HepG2 (cell line): ENCODE data around the gene FAM3B. TPM values are rescaled to one million over a fixed set of nuclear protein-coding genes. Genes with fewer than 3 reads are reported as not detected.
A peak's percentile ranks its signal among the peaks of the same experiment; 100 is the strongest.

Experiments used
- AGO1 ChIP-seq: fragments of 200-400 bp; formaldehyde crosslinking; IDR thresholded peaks from 2 replicates; pipeline ENCODE4 v1.6.1; 2017; ENCODE audit warnings: mild to moderate bottlenecking, low read depth, low read length, moderate library complexity; ENCODE audit not compliant: poor library complexity, severe bottlenecking
- ATF4 ChIP-seq, 2 experiments: fragments of 450-650 bp in 1 of 2; sonication (generic) in 1 of 2; formaldehyde crosslinking; IDR thresholded peaks; 2 replicates each; pipeline versions ENCODE4 v1.5.0 to v1.8.0; 2020 to 2022; ENCODE audit warnings: mild to moderate bottlenecking in 1 of 2, missing genetic modification reagents in 1 of 2
- ETS1 ChIP-seq: sonication (generic); formaldehyde crosslinking; IDR thresholded peaks from 2 replicates; pipeline ENCODE4 v1.4.0; 2020; ENCODE audit warnings: missing genetic modification reagents
- HINFP ChIP-seq: sonication (generic); formaldehyde crosslinking; IDR thresholded peaks from 2 replicates; pipeline ENCODE4 v1.4.0; 2020; ENCODE audit warnings: low read depth, mild to moderate bottlenecking, missing genetic modification reagents
- JARID2 ChIP-seq: sonication (generic); formaldehyde crosslinking; IDR thresholded peaks from 2 replicates; pipeline ENCODE4 v1.8.1; 2023; ENCODE audit warnings: missing genetic modification reagents, inconsistent platforms; ENCODE audit not compliant: insufficient replicate concordance
- LRRFIP1 ChIP-seq: sonication (generic); formaldehyde crosslinking; conservative IDR thresholded peaks from 2 replicates; pipeline ENCODE4 v1.4.0; 2020; ENCODE audit warnings: missing genetic modification reagents
- NRL ChIP-seq: sonication (generic); formaldehyde crosslinking; IDR thresholded peaks from 2 replicates; pipeline ENCODE4 v1.5.0; 2020; ENCODE audit warnings: missing genetic modification reagents, mild to moderate bottlenecking, moderate library complexity, borderline replicate concordance
- RAD21 ChIP-seq: fragments of 450-650 bp; formaldehyde crosslinking; IDR thresholded peaks from 2 replicates; pipeline ENCODE4 v1.5.0; 2020; ENCODE audit warnings: mild to moderate bottlenecking
- SCMH1 ChIP-seq: sonication (generic); formaldehyde crosslinking; IDR thresholded peaks from 2 replicates; pipeline ENCODE4 v1.9.0; 2021; ENCODE audit warnings: missing genetic modification reagents, mild to moderate bottlenecking, borderline replicate concordance
- TCF12 ChIP-seq, 2 experiments: fragments of 450-650 bp in 1 of 2; sonication (generic) in 1 of 2; formaldehyde crosslinking in 1 of 2; IDR thresholded peaks; 2 replicates each; pipeline versions ENCODE4 v1.6.1 to v1.8.0; 2017 to 2022; ENCODE audit warnings: antibody characterized with exemption in 1 of 2, mild to moderate bottlenecking in 1 of 2, missing genetic modification reagents in 1 of 2, moderate library complexity in 1 of 2
- ZMYM4 ChIP-seq: sonication (generic); formaldehyde crosslinking; IDR thresholded peaks from 2 replicates; pipeline ENCODE4 v1.8.1; 2023; ENCODE audit warnings: mild to moderate bottlenecking, missing genetic modification reagents
- ZNF235 ChIP-seq: sonication (generic); formaldehyde crosslinking; IDR thresholded peaks from 2 replicates; pipeline ENCODE4 v1.8.1; 2023; ENCODE audit warnings: mild to moderate bottlenecking, missing genetic modification reagents, borderline replicate concordance
- ZNF362 ChIP-seq: sonication (generic); formaldehyde crosslinking; IDR thresholded peaks from 2 replicates; pipeline ENCODE4 v1.4.0; 2020; ENCODE audit warnings: missing genetic modification reagents, mild to moderate bottlenecking, borderline replicate concordance
- ZNF382 ChIP-seq: sonication (generic); formaldehyde crosslinking; IDR thresholded peaks from 2 replicates; pipeline ENCODE4 v1.5.0; 2020; ENCODE audit warnings: missing genetic modification reagents, mild to moderate bottlenecking, borderline replicate concordance
- ZNF441 ChIP-seq: sonication (generic); formaldehyde crosslinking; IDR thresholded peaks from 2 replicates; pipeline ENCODE4 v1.7.0; 2021; ENCODE audit warnings: missing genetic modification reagents, borderline replicate concordance
- ZNF451 ChIP-seq: sonication (generic); formaldehyde crosslinking; IDR thresholded peaks from 2 replicates; pipeline ENCODE4 v1.5.0; 2020; ENCODE audit warnings: mild to moderate bottlenecking, missing genetic modification reagents
- ZNF510 ChIP-seq: sonication (generic); formaldehyde crosslinking; IDR thresholded peaks from 2 replicates; pipeline ENCODE4 v1.4.0; 2020; ENCODE audit warnings: low read depth, mild to moderate bottlenecking, missing genetic modification reagents
- ZNF564 ChIP-seq: sonication (generic); formaldehyde crosslinking; IDR thresholded peaks from 2 replicates; pipeline ENCODE4 v1.8.1; 2023; ENCODE audit warnings: mild to moderate bottlenecking, missing genetic modification reagents
- ZNF746 ChIP-seq: sonication (generic); formaldehyde crosslinking; IDR thresholded peaks from 2 replicates; pipeline ENCODE4 v1.8.0; 2022; ENCODE audit warnings: mild to moderate bottlenecking, missing genetic modification reagents
- ZNF768 ChIP-seq: sonication (generic); formaldehyde crosslinking; IDR thresholded peaks from 2 replicates; pipeline ENCODE4 v1.4.0; 2020; ENCODE audit warnings: missing genetic modification reagents
- ZNF788 ChIP-seq: sonication (generic); formaldehyde crosslinking; IDR thresholded peaks from 2 replicates; pipeline ENCODE4 v1.5.0; 2020; ENCODE audit warnings: mild to moderate bottlenecking, missing genetic modification reagents, borderline replicate concordance
- ZSCAN25 ChIP-seq: sonication (generic); formaldehyde crosslinking; IDR thresholded peaks from 2 replicates; pipeline ENCODE4 v1.8.0; 2022; ENCODE audit warnings: mild to moderate bottlenecking, missing genetic modification reagents
- polyA plus RNA-seq, 8 experiments: library from polyadenylated mRNA; depleted of rRNA in 3 of 8; stranded (reverse) in 7 of 8; unstranded in 1 of 8; fragments of >200 nt; fragmentation: Illumina TruSeq in 4 of 8; extraction: Trizol in 4 of 8; gene quantifications; 2 replicates each; pipeline versions ENCODE4 v1.2.1 to v1.2.3, GENCODE V29; 2011 to 2016; ENCODE audit warnings: low read depth in 4 of 8, missing spikeins in 1 of 8, mixed read lengths in 1 of 8; ENCODE audit not compliant: insufficient read depth in 1 of 8
- total RNA-seq, 5 experiments: library from RNA; depleted of rRNA; stranded (reverse); fragments of >200 nt; fragmentation: Illumina TruSeq; extraction: Trizol; gene quantifications; 2 replicates each; pipeline ENCODE4 v1.2.3, GENCODE V29; 2016; ENCODE audit warnings: low read depth in 1 of 5

Gene FAM3B
- total and polyA plus RNA-seq, 2 of the 13 experiments (the other 11 are each of a cell fraction or from before 2014, with no cell fraction given), result 46.5 to 62.0 TPM

GRCh38 chr21:41321211-41321907 lies 4.8 kb downstream of the FAM3B start (continued):
- no peak for TF ChIP-seq LRRFIP1
- TF ChIP-seq JARID2 (CRISPR knock-in tag), result no peak
- TF ChIP-seq AGO1, result no peak
- no peak; the same call in 1 of the 2 replicates for TF ChIP-seq ZNF768
- no peak for TF ChIP-seq SCMH1 (CRISPR knock-in tag)
- no peak for TF ChIP-seq ETS1 (CRISPR knock-in tag)
- TF ChIP-seq ZNF510 (CRISPR knock-in tag), result no peak
- no peak for TF ChIP-seq NRL
- no peak for TF ChIP-seq ZNF746
- no peak for TF ChIP-seq ZNF564 (CRISPR knock-in tag)
- TF ChIP-seq TCF12 (IDR thresholded peaks at IDR 0.05), result no peak
- no peak for TF ChIP-seq TCF12 (CRISPR knock-in tag; IDR thresholded peaks at IDR 0.05)
- TF ChIP-seq ZNF788, result no peak
- no peak for TF ChIP-seq ZNF441 (CRISPR knock-in tag)
- no peak for TF ChIP-seq ATF4 (CRISPR knock-in tag; IDR thresholded peaks at IDR 0.05)
- TF ChIP-seq HINFP, result no peak
- TF ChIP-seq ZNF362 (CRISPR knock-in tag), result no peak
- peak; percentile 77 for TF ChIP-seq ZSCAN25 (CRISPR knock-in tag)
- TF ChIP-seq ZNF451, result no peak
- no peak for TF ChIP-seq ZMYM4 (CRISPR knock-in tag)
- TF ChIP-seq RAD21 (CRISPR knock-in tag), result peak; percentile 47; the same call in 1 of the 2 replicates
- TF ChIP-seq ZNF382 (CRISPR knock-in tag), result no peak
- no peak for TF ChIP-seq ZNF235 (CRISPR knock-in tag)
